Gastrocnemius medialis (tissue), 4 donors: ENCODE data around the gene PALS2. TPM values are rescaled to one million over a fixed set of nuclear protein-coding genes. Genes with fewer than 3 reads are reported as not detected.
A peak's percentile ranks its signal among the peaks of the same experiment; 100 is the strongest.

Experiments used
- ATAC-seq, 2 donors: fragments of 150-250 bp; one replicate each; pipeline ENCODE4 v1.9.1; 2016
- DNase-seq, 2 donors: peaks; one replicate each; pipeline ENCODE4 v3.0.0-alpha.2; 2019
- H3K27ac ChIP-seq, 4 donors: fragments of 200-600 bp; sonication (generic); 1 replicate in 1 of 4; 2 replicates in 3 of 4; pipeline ENCODE4 v1.5.1; 2016 to 2018; ENCODE audit warnings: mild to moderate bottlenecking in 2 of 4, moderate library complexity in 1 of 4
- H3K27me3 ChIP-seq, 3 donors: fragments of 200-600 bp; sonication (generic) in 2 of 3; 1 replicate in 1 of 3; 2 replicates in 2 of 3; pipeline versions ENCODE4 v1.5.1 to v1.6.0; 2016 to 2019; ENCODE audit warnings: mild to moderate bottlenecking in 1 of 3, moderate library complexity in 1 of 3
- H3K36me3 ChIP-seq, 2 donors: fragments of 200-600 bp; sonication (generic) in 1 of 2; one replicate each; pipeline ENCODE4 v1.5.1; 2017 to 2018
- H3K4me1 ChIP-seq, 2 donors: fragments of 200-600 bp; sonication (generic) in 1 of 2; one replicate each; pipeline ENCODE4 v1.5.1; 2016 to 2017; ENCODE audit warnings: mild to moderate bottlenecking in 2 of 2
- H3K4me3 ChIP-seq, 4 donors: fragments of 200-600 bp; sonication (generic) in 3 of 4; 1 replicate in 1 of 4; 2 replicates in 3 of 4; pipeline ENCODE4 v1.5.1; 2016 to 2019; ENCODE audit warnings: mild to moderate bottlenecking in 2 of 4
- H3K9me3 ChIP-seq, 3 donors: fragments of 200-600 bp; sonication (generic) in 2 of 3; 1 replicate in 1 of 3; 2 replicates in 2 of 3; pipeline ENCODE4 v1.5.1; 2016 to 2019
- POLR2A ChIP-seq, 2 donors: fragments of 450-650 bp; IDR thresholded peaks; one replicate each; pipeline ENCODE4 v1.6.1; 2017; ENCODE audit warnings: antibody characterized with exemption in 2 of 2, mild to moderate bottlenecking in 2 of 2, moderate library complexity in 2 of 2
- in situ Hi-C, 4 donors: fragments of 200-750 bp; cut with MboI; loops; one replicate each; pipeline versions ENCODE4 v1.15.0 to v1.8.0; 2017; ENCODE audit warnings: low sequenced_read_pairs in 4 of 4
- intact Hi-C: fragments of 100-400 bp; cut with DNase I; formaldehyde crosslinking; loops from one replicate; pipeline ENCODE4 v1.15.1; 2023; ENCODE audit warnings: low total_unique reads
- total RNA-seq, 4 donors: library from RNA; depleted of rRNA; stranded (reverse); fragments of >200 nt; gene quantifications; one replicate each; pipeline versions ENCODE4 v1.1.0 to v1.2.3, GENCODE V29; 2016
- TF ChIP-seq, protein P1 (sequence below), 5 experiments: fragments of 450-650 bp in 3 of 5; fragments of 200-600 bp in 2 of 5; sonication (generic) in 2 of 5; IDR thresholded peaks in 4 of 5; conservative IDR thresholded peaks in 1 of 5; 1 replicate in 4 of 5; 2 replicates in 1 of 5; pipeline ENCODE4 v1.5.1; 2016 to 2019; ENCODE audit warnings: antibody characterized with exemption in 5 of 5, mild to moderate bottlenecking in 3 of 5, moderate library complexity in 3 of 5

PALS2 gene
- total RNA-seq, 4 donors from 2014 or later: 11.2 to 17.3 (median 12.4) TPM

DNA sequence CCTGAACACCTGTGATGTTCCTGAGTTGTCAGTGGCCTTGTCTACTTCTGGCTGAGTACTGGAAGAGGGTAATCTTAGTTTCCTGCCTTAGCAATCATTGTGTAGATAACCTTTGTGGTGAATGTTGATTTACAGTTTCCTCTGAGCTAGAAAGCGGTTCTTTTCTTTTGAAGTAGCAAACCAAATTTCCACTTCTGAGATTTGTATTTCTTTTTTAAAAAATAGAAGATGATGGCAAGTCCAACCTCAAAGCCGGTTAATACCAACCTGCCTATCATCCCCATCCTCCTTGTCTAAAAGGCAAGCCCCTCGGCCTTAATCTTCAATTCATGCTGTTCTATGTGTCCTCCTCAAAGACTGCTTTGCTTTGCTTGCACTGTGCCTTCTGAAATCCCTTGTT lies 12.5 kb upstream of the PALS2 start:
- Histone ChIP-seq H3K36me3 (no peaks in the 10 kb centered on the region), H3K27ac (no peak overlapping the region), H3K4me3 (no peak overlapping the region), H3K27me3 (no peaks in the 10 kb centered on the region), H3K4me1 (no peaks in the 10 kb centered on the region), H3K9me3 (no peaks in the 10 kb centered on the region)
- no peak for DNase-seq
- ATAC-seq: no peak
- TF ChIP-seq, protein P1, sequence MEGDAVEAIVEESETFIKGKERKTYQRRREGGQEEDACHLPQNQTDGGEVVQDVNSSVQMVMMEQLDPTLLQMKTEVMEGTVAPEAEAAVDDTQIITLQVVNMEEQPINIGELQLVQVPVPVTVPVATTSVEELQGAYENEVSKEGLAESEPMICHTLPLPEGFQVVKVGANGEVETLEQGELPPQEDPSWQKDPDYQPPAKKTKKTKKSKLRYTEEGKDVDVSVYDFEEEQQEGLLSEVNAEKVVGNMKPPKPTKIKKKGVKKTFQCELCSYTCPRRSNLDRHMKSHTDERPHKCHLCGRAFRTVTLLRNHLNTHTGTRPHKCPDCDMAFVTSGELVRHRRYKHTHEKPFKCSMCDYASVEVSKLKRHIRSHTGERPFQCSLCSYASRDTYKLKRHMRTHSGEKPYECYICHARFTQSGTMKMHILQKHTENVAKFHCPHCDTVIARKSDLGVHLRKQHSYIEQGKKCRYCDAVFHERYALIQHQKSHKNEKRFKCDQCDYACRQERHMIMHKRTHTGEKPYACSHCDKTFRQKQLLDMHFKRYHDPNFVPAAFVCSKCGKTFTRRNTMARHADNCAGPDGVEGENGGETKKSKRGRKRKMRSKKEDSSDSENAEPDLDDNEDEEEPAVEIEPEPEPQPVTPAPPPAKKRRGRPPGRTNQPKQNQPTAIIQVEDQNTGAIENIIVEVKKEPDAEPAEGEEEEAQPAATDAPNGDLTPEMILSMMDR (IDR thresholded peaks at IDR 0.05 in 4 of 5, conservative IDR thresholded peaks at IDR 0.05 in 1 of 5): no peak
- no peak for TF ChIP-seq POLR2A (IDR thresholded peaks at IDR 0.05)
- in situ Hi-C loops: no loop called here
- intact Hi-C loops: no loop called here

DNA sequence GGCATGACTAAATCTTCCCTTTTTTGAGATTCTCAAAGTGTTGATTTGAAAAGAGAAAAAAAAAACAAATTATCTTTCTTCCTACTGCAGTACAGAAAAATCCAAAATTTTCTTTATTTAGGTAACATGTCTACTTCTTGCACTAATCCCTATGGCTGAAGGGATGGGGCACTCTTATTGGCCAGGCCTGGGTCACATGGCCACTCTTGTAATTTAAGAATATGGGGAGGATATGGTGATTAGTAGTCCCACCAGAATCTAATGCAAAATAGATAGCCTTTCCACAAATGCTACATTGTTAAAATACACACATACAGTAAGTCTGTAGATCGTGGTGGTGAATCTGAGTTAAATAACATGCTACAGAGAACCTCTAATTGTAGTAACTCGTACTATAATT lies 7.0 kb upstream of the PALS2 start:
- no peak for DNase-seq
- H3K4me1 ChIP-seq: no peaks in the 10 kb centered on the region
- ATAC-seq: no peak
- no peak overlapping the region for H3K27ac ChIP-seq
- H3K36me3 ChIP-seq: no peaks in the 10 kb centered on the region
- no peak overlapping the region for H3K4me3 ChIP-seq
- no peaks in the 10 kb centered on the region for H3K9me3 ChIP-seq
- TF ChIP-seq POLR2A (IDR thresholded peaks at IDR 0.05): no peak
- TF ChIP-seq, protein P1 (IDR thresholded peaks at IDR 0.05 in 4 of 5, conservative IDR thresholded peaks at IDR 0.05 in 1 of 5): no peak
- no peaks in the 10 kb centered on the region for H3K27me3 ChIP-seq
- intact Hi-C loops: no loop called here
- in situ Hi-C loops: no loop called here

DNA sequence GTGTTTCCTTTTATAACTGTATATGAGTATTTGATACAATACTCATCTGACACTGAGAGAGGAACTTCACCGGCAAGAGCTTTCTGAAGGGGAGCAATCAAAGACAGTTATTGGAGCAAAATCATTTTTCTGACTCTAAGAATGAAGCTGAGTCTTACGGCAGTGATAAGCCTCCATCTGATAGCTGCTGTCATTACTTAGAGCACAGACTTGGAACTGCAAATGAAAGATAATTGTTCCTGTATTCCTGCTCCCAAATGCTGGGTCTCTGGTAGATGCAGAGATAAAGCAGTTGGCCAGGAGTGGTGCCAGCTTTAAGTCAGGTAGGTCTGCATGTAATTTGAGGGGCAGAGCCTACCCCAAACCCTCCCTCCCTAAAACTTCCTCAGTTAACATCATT lies 2.3 kb upstream of the PALS2 start:
- Histone ChIP-seq H3K27me3 (no peaks in the 10 kb centered on the region), H3K4me1 (peaks cover 19 to 21% of the 10 kb centered on the region in 2 donors), H3K27ac (no peak overlapping the region), H3K9me3 (no peaks in the 10 kb centered on the region), H3K4me3 (no peak overlapping the region), H3K36me3 (no peaks in the 10 kb centered on the region)
- no peak for DNase-seq
- no peak for TF ChIP-seq POLR2A (IDR thresholded peaks at IDR 0.05)
- TF ChIP-seq, protein P1 (IDR thresholded peaks at IDR 0.05 in 4 of 5, conservative IDR thresholded peaks at IDR 0.05 in 1 of 5): no peak
- no peak for ATAC-seq
- intact Hi-C loops (loop anchor here (5.0 to 10.0 kb wide), 2 partner anchors 169 to 524 kb away; no protein-coding TSS in a partner anchor), in situ Hi-C loops (loop anchor here in 1 of 4 donors (10.0 kb wide), 1 partner anchor 94 kb away; no protein-coding TSS in a partner anchor)

DNA sequence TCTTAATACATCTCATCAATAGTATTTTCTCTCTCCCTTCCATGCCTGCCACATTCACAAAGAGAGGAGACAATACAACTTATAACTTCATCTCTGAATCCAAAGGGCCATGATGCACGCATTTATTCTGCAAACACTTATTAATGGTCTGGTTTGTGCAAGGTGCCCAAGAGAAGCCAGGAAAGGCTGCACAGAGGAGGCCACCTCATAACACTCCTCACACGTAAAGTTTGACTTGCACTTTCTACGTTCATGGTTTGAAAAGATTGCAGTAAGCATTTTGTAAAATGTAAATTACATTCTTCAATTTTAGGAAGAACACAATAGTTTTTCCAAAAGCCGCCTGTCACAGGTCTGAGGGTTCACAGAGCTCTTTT lies 1.2 kb upstream of the PALS2 start:
- Histone ChIP-seq H3K36me3 (no peaks in the 10 kb centered on the region), H3K4me3 (no peak overlapping the region), H3K4me1 (peaks cover 19 to 29% of the 10 kb centered on the region in 2 donors), H3K27me3 (no peaks in the 10 kb centered on the region), H3K9me3 (no peaks in the 10 kb centered on the region), H3K27ac (peak overlapping the region in 3 of 4 donors; percentile 95 to 97 (median 97))
- TF ChIP-seq, protein P1 (IDR thresholded peaks at IDR 0.05 in 4 of 5, conservative IDR thresholded peaks at IDR 0.05 in 1 of 5): no peak
- no peak for TF ChIP-seq POLR2A (IDR thresholded peaks at IDR 0.05)
- intact Hi-C loops (loop anchor here (5.0 to 10.0 kb wide), 2 partner anchors 170 to 523 kb away; no protein-coding TSS in a partner anchor), in situ Hi-C loops (loop anchor here in 1 of 4 donors (10.0 kb wide), 1 partner anchor 93 kb away; no protein-coding TSS in a partner anchor)
- no peak for ATAC-seq
- no peak for DNase-seq
